ENCODE measurements around the gene SDC1. TPM values are rescaled to one million over a fixed set of nuclear protein-coding genes. Genes with fewer than 3 reads are reported as not detected.

The SDC1 gene
- total RNA-seq, 1 donor from 2014 or later: 74.3 TPM

DNA sequence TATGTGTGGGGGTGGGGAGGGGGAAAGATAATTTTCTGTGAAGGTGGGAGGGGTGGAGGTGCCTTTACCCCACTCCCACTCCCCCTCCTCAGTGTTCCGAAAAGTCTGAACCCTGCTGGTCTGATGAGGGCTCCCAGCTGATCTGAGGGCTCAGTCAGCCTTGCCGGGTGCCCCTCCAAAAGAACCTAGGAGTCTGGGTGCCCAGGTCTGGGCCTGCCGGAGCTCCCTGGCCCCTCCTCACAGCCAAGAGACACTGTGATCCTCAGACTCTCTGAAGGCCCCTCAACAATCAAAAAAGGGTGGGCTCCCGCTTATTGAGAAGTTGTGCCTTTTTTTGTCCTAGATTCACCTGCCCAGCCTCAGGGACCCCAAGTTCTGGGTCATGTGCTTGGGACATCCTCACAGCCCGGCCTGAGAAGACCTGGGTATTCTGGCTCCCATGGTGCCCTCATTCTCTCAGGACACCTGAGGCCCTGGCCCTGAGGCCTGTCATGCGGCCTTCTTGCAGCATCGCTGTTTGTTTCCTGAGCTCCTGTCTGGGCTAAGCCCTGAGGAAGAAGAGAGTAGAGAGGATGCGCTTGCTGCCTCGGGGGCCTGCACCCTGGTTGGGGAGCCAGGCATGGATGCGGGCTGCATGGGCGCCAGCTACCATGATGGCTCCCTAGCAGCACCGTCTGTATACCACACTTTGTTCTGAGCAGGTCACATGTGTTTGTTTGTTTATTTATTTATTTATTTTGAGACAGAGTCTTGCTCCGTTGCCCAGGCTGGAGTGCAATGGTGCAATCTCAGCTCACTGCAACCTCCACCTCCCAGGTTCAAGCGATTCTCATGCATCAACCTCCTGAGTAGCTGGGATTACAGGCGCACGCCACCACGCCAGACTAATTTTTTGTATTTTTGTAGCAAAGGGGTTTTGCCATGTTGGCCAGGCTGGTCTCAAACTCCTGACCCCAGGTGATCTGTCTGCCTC is 44.0 kb downstream of the SDC1 start:
- H4K20me1 ChIP-seq (ENCODE audit: insufficient read depth, low read length): no peaks in the 10 kb centered on the region
- no peaks in the 10 kb centered on the region for H3K27me3 ChIP-seq (ENCODE audit: insufficient read depth, low read length)
- no peaks in the 10 kb centered on the region for H3K36me3 Mint-ChIP-seq (ENCODE audit: low read depth, unreplicated experiment)
- no peaks in the 10 kb centered on the region for H3K9me3 Mint-ChIP-seq (ENCODE audit: unreplicated experiment)
- H3K79me2 ChIP-seq (ENCODE audit: insufficient read depth, low read length): no peaks in the 10 kb centered on the region
- no peak overlapping the region for H3K4me3 ChIP-seq (ENCODE audit: insufficient read depth, low read depth, low read length)
- no peak overlapping the region for H3K9ac ChIP-seq (ENCODE audit: low read length)
- H3K4me1 ChIP-seq (ENCODE audit: insufficient read depth, low read length): peaks cover 43% of the 10 kb centered on the region
- no peak overlapping the region for H3K27ac Mint-ChIP-seq (ENCODE audit: unreplicated experiment)
- H3K4me3 Mint-ChIP-seq (ENCODE audit: unreplicated experiment): no peak overlapping the region
- no peak overlapping the region for H2AFZ ChIP-seq (ENCODE audit: low read depth, low read length)
- FAIRE-seq (no peak), DNase-seq (ENCODE audit: low read depth) (no peak)
- H3K36me3 ChIP-seq (ENCODE audit: insufficient read depth, low read length): no peaks in the 10 kb centered on the region
- no peak overlapping the region for H3K27ac ChIP-seq (ENCODE audit: low read depth, low read length)
- peaks cover 28% of the 10 kb centered on the region for H3K4me1 Mint-ChIP-seq (ENCODE audit: low read depth, unreplicated experiment)
- no peaks in the 10 kb centered on the region for H3K9me3 ChIP-seq (ENCODE audit: insufficient read depth, low read depth, low read length)
- H3K27me3 Mint-ChIP-seq (ENCODE audit: low read depth, unreplicated experiment): no peaks in the 10 kb centered on the region
- TF ChIP-seq, protein P1, sequence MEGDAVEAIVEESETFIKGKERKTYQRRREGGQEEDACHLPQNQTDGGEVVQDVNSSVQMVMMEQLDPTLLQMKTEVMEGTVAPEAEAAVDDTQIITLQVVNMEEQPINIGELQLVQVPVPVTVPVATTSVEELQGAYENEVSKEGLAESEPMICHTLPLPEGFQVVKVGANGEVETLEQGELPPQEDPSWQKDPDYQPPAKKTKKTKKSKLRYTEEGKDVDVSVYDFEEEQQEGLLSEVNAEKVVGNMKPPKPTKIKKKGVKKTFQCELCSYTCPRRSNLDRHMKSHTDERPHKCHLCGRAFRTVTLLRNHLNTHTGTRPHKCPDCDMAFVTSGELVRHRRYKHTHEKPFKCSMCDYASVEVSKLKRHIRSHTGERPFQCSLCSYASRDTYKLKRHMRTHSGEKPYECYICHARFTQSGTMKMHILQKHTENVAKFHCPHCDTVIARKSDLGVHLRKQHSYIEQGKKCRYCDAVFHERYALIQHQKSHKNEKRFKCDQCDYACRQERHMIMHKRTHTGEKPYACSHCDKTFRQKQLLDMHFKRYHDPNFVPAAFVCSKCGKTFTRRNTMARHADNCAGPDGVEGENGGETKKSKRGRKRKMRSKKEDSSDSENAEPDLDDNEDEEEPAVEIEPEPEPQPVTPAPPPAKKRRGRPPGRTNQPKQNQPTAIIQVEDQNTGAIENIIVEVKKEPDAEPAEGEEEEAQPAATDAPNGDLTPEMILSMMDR (IDR thresholded peaks at IDR 0.05; ENCODE audit: insufficient read depth, low read depth, low read length): no peak
- no peak for TF ChIP-seq EZH2 (IDR thresholded peaks at IDR 0.05; ENCODE audit: insufficient read depth, low read length)
- no peak overlapping the region for H3K4me2 ChIP-seq (ENCODE audit: low read length)

DNA sequence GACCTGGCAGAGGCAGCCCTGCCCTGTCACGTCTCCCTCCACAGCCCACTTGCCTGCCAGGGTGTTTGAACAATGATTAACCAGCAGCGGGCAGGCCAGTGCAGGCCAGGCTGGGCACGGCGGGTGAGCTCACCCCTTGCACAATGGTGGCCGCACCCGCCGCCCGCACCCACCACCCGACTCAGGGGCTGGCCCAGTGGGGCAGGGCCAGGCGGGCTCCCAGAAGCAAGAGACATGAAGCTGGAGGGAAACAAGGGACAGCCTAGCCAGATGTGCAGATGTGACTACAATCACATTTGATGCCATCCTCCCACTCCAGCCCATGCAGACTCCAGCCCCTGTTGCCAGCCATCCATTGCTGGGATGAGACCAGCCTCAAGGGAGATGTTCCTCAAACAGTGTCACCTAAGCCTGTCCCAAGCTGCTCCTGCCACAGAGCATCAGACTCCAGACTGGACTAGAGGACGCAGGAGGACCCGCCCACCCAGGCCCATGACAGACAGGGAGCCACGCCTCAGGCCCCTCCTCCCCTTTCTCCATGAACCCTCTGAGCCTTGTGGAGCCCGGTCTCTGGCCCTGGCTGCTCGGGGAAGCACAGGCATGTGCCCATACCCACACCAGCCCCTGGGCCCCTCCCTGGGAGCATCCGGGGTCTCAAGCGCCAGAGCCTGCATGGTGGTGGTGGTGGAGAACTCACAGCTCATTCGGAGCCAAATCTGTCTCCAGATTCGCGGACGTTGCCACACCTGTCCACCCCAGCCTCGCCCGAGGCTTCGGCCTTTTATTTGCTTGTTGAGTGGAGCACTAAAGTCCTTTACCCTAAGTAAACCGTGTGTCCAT is 45.0 kb downstream of the SDC1 start:
- no peaks in the 10 kb centered on the region for H4K20me1 ChIP-seq (ENCODE audit: insufficient read depth, low read length)
- TF ChIP-seq, protein P1 (IDR thresholded peaks at IDR 0.05; ENCODE audit: insufficient read depth, low read depth, low read length): no peak
- TF ChIP-seq EZH2 (IDR thresholded peaks at IDR 0.05; ENCODE audit: insufficient read depth, low read length): no peak
- no peak for DNase-seq (ENCODE audit: low read depth)
- Mint-ChIP-seq H3K4me1 (ENCODE audit: low read depth, unreplicated experiment) (peaks cover 18% of the 10 kb centered on the region), H3K9me3 (ENCODE audit: unreplicated experiment) (no peaks in the 10 kb centered on the region), H3K27ac (ENCODE audit: unreplicated experiment) (no peak overlapping the region), H3K36me3 (ENCODE audit: low read depth, unreplicated experiment) (no peaks in the 10 kb centered on the region), H3K27me3 (ENCODE audit: low read depth, unreplicated experiment) (no peaks in the 10 kb centered on the region), H3K4me3 (ENCODE audit: unreplicated experiment) (no peak overlapping the region)
- H3K9ac ChIP-seq (ENCODE audit: low read length): no peak overlapping the region
- no peak overlapping the region for H3K4me2 ChIP-seq (ENCODE audit: low read length)
- H2AFZ ChIP-seq (ENCODE audit: low read depth, low read length): no peak overlapping the region
- H3K9me3 ChIP-seq (ENCODE audit: insufficient read depth, low read depth, low read length): no peaks in the 10 kb centered on the region
- no peak for FAIRE-seq
- H3K79me2 ChIP-seq (ENCODE audit: insufficient read depth, low read length): no peaks in the 10 kb centered on the region
- H3K4me3 ChIP-seq (ENCODE audit: insufficient read depth, low read depth, low read length): no peak overlapping the region
- H3K27ac ChIP-seq (ENCODE audit: low read depth, low read length): no peak overlapping the region
- H3K36me3 ChIP-seq (ENCODE audit: insufficient read depth, low read length): no peaks in the 10 kb centered on the region
- peaks cover 33% of the 10 kb centered on the region for H3K4me1 ChIP-seq (ENCODE audit: insufficient read depth, low read length)
- H3K27me3 ChIP-seq (ENCODE audit: insufficient read depth, low read length): no peaks in the 10 kb centered on the region

All from astrocyte (in vitro differentiated cells and primary cell).